IMR-90 (cell line): ENCODE data around the gene GPATCH8. TPM values are rescaled to one million over a fixed set of nuclear protein-coding genes. Genes with fewer than 3 reads are reported as not detected.

Source experiments
- ATAC-seq: fragments of 200-7000 bp; cut with Tn5 transposase; 2 replicates; pipeline ENCODE4 v1.9.1; 2020; ENCODE audit warnings: low read depth, mild to moderate bottlenecking, moderate library complexity
- BruUV-seq: library from RNA; stranded (reverse); fragments of 400-500 nt; replicated peaks from 2 replicates; lab custom pipeline; 2021; lab: Mats Ljungman, UMichigan
- CTCF ChIA-PET: fragments of 300-600 bp; formaldehyde crosslinking; extraction: SDS; loops from one replicate; lab custom pipeline; 2021; ENCODE audit warnings: antibody characterized with exemption; lab: Yijun Ruan, JAX
- POLR2A ChIA-PET: fragments of 300-600 bp; sonication (Branson Sonifier 250); formaldehyde crosslinking; loops from one replicate; lab custom pipeline; 2022; ENCODE audit warnings: antibody characterized with exemption; ENCODE audit not compliant: unreplicated experiment; lab: Charles Lee
- DNase-seq: peaks from one replicate; pipeline ENCODE4 v3.0.0; 2013
- H2AFZ ChIP-seq: replicated peaks from 2 replicates; pipeline ENCODE3; 2013; ENCODE audit warnings: low read length, mild to moderate bottlenecking; ENCODE audit not compliant: poor library complexity
- H2AK5ac ChIP-seq: 2 replicates; pipeline ENCODE4 v1.6.1; 2013; ENCODE audit warnings: low read depth, low read length, inconsistent platforms
- H2AK9ac ChIP-seq: replicated peaks from 2 replicates; pipeline ENCODE3; 2013; ENCODE audit warnings: mild to moderate bottlenecking, low read depth, low read length, moderate library complexity; ENCODE audit not compliant: poor library complexity
- H2BK120ac ChIP-seq: 2 replicates; pipeline ENCODE4 v1.6.1; 2013; ENCODE audit warnings: low read depth, low read length, inconsistent platforms
- H2BK15ac ChIP-seq: 3 replicates; pipeline ENCODE4 v1.6.1; 2013; ENCODE audit warnings: low read depth, low read length, inconsistent platforms
- H2BK20ac ChIP-seq: 2 replicates; pipeline ENCODE4 v1.6.1; 2013; ENCODE audit warnings: low read depth, mild to moderate bottlenecking, inconsistent platforms, low read length, moderate library complexity
- H2BK5ac ChIP-seq: 2 replicates; pipeline ENCODE4 v1.6.1; 2013; ENCODE audit warnings: mild to moderate bottlenecking, low read depth, low read length, inconsistent platforms; ENCODE audit not compliant: poor library complexity, severe bottlenecking
- H3K14ac ChIP-seq: replicated peaks from 2 replicates; pipeline ENCODE4 v1.6.1; 2013; ENCODE audit warnings: low read depth, low read length, inconsistent platforms
- H3K18ac ChIP-seq: 2 replicates; pipeline ENCODE4 v1.6.1; 2013; ENCODE audit warnings: low read depth, low read length, control low read depth
- H3K23ac ChIP-seq: 2 replicates; pipeline ENCODE4 v1.6.1; 2013; ENCODE audit warnings: low read depth, low read length, inconsistent platforms
- H3K27ac ChIP-seq: 2 replicates; pipeline ENCODE4 v1.5.1; 2013; ENCODE audit warnings: mild to moderate bottlenecking, control low read depth, low read length; ENCODE audit not compliant: insufficient read depth
- H3K27me3 ChIP-seq: 2 replicates; pipeline ENCODE4 v1.6.1; 2013; ENCODE audit warnings: low read length; ENCODE audit not compliant: control insufficient read depth, insufficient read depth
- H3K36me3 ChIP-seq: 2 replicates; pipeline ENCODE4 v1.6.1; 2013; ENCODE audit warnings: low read length, mixed read lengths; ENCODE audit not compliant: control insufficient read depth, insufficient read depth
- H3K4ac ChIP-seq: 2 replicates; pipeline ENCODE4 v1.6.1; 2013; ENCODE audit warnings: low read depth, low read length, inconsistent platforms
- H3K4me1 ChIP-seq: 2 replicates; pipeline ENCODE4 v1.6.1; 2013; ENCODE audit warnings: low read length, mixed read lengths; ENCODE audit not compliant: control insufficient read depth, insufficient read depth
- H3K4me2 ChIP-seq: 2 replicates; pipeline ENCODE4 v1.6.1; 2013; ENCODE audit warnings: low read depth, mild to moderate bottlenecking, control low read depth, low read length, moderate library complexity
- H3K4me3 ChIP-seq: 2 replicates; pipeline ENCODE4 v1.5.1; 2013; ENCODE audit warnings: low read depth, mild to moderate bottlenecking, control low read depth, low read length, moderate library complexity; ENCODE audit not compliant: insufficient read depth
- H3K56ac ChIP-seq: 2 replicates; pipeline ENCODE4 v1.6.1; 2013; ENCODE audit warnings: low read length, inconsistent platforms; ENCODE audit not compliant: insufficient read depth; ENCODE audit errors: extremely low read depth
- H3K79me1 ChIP-seq, 2 experiments: 2 replicates each; pipeline ENCODE4 v1.6.1; 2013; ENCODE audit warnings: low read length in 2 of 2, inconsistent platforms in 1 of 2, low read depth in 1 of 2
- H3K9ac ChIP-seq: 2 replicates; pipeline ENCODE4 v1.6.1; 2013; ENCODE audit warnings: low read depth, low read length, control low read depth
- H3K9me1 ChIP-seq: 2 replicates; pipeline ENCODE4 v1.6.1; 2013; ENCODE audit warnings: low read length, inconsistent platforms; ENCODE audit not compliant: insufficient read depth
- H3K9me3 ChIP-seq: 2 replicates; pipeline ENCODE4 v1.6.1; 2013; ENCODE audit warnings: low read length; ENCODE audit not compliant: control insufficient read depth, insufficient read depth
- H4K20me1 ChIP-seq: 2 replicates; pipeline ENCODE4 v1.6.1; 2013; ENCODE audit warnings: low read length, inconsistent platforms; ENCODE audit not compliant: insufficient read depth
- H4K5ac ChIP-seq: 2 replicates; pipeline ENCODE4 v1.6.1; 2013; ENCODE audit warnings: mild to moderate bottlenecking, low read depth, low read length, control low read depth
- H4K8ac ChIP-seq, 2 experiments: 2 replicates each; pipeline ENCODE4 v1.6.1; 2013; ENCODE audit warnings: low read depth in 2 of 2, low read length in 2 of 2, control low read depth in 1 of 2, inconsistent platforms in 1 of 2
- H4K91ac ChIP-seq: 2 replicates; pipeline ENCODE4 v1.6.1; 2013; ENCODE audit warnings: low read depth, low read length, inconsistent platforms; ENCODE audit not compliant: insufficient read depth
- CHD1 ChIP-seq: IDR thresholded peaks from 2 replicates; pipeline ENCODE4 v1.6.1; 2012; ENCODE audit warnings: low read depth, low read length, improper control_type of control experiment
- MAZ ChIP-seq: IDR thresholded peaks from 2 replicates; pipeline ENCODE4 v1.6.1; 2012; ENCODE audit warnings: low read depth, mild to moderate bottlenecking, low read length, improper control_type of control experiment, moderate library complexity, borderline replicate concordance
- RCOR1 ChIP-seq: IDR thresholded peaks from 2 replicates; pipeline ENCODE4 v1.6.1; 2012; ENCODE audit warnings: mild to moderate bottlenecking, low read length, improper control_type of control experiment; ENCODE audit not compliant: insufficient replicate concordance
- RFX5 ChIP-seq: IDR thresholded peaks from 2 replicates; pipeline ENCODE4 v1.8.0; 2012; ENCODE audit warnings: low read depth, mild to moderate bottlenecking, low read length, moderate library complexity
- USF2 ChIP-seq: fragments of 150-350 bp; IDR thresholded peaks from 2 replicates; pipeline ENCODE4 v1.6.1; 2017; ENCODE audit warnings: mild to moderate bottlenecking, antibody characterized with exemption, low read length, low read depth
- WGBS, 2 experiments: methylation state at CpG; one replicate each; pipeline versions ENCODE4 v1.1.5 to v1.1.7; 2013; ENCODE audit warnings: missing lambda C conversion rate in 2 of 2; ENCODE audit not compliant: insufficient read length in 1 of 2; ENCODE audit errors: extremely low coverage in 2 of 2; 5-methylcytosine and 5-hydroxymethylcytosine counted together
- dilution Hi-C: fragments of 300-500 bp; cut with HindIII; formaldehyde crosslinking; loops from one replicate; pipeline ENCODE4 v1.14.3; 2018; ENCODE audit warnings: low sequenced_read_pairs; ENCODE audit not compliant: unreplicated experiment
- in situ Hi-C: fragments of 300-500 bp; cut with MboI; formaldehyde crosslinking; loops from 3 replicates; pipeline ENCODE4 v1.14.3; 2019; ENCODE audit warnings: low sequenced_read_pairs, inconsistent platforms, mixed read lengths
- intact Hi-C: fragments of 100-400 bp; cut with micrococcal nuclease; formaldehyde crosslinking; loops from 2 replicates; pipeline ENCODE4 v1.10.0; 2022
- polyA plus RNA-seq, 3 experiments: library from polyadenylated mRNA; depleted of rRNA; stranded (reverse); fragments of >200 nt; gene quantifications; 2 replicates each; pipeline ENCODE4 v1.2.3, GENCODE V29; 2012; ENCODE audit warnings: low replicate concordance in 1 of 3
- total RNA-seq: library from RNA; depleted of rRNA; stranded (reverse); fragments of >200 nt; gene quantifications from 2 replicates; pipeline ENCODE4 v1.2.3, GENCODE V29; 2012

Gene GPATCH8
- total and polyA plus RNA-seq, 2 of the 4 experiments (the other 2 are of a cell fraction): 8.8 to 13.2 TPM

- Histone ChIP-seq H3K4ac (no peak overlapping the region), H4K8ac (no peak overlapping the region), H3K79me1 (peaks cover 0 to 6% of the 10 kb centered on the region in 2 experiments; a peak in 1 of 4 replicates), H3K18ac (no peak overlapping the region), H3K9me1 (no peaks in the 10 kb centered on the region), H4K20me1 (peaks cover 8% of the 10 kb centered on the region; the same call in 1 of the 2 replicates), H4K91ac (no peak overlapping the region), H2AFZ (peak overlapping the region; percentile 32), H3K4me1 (no peaks in the 10 kb centered on the region), H3K36me3 (peaks cover 39% of the 10 kb centered on the region), H3K14ac (no peak overlapping the region), H3K4me2 (no peak overlapping the region), H3K4me3 (no peak overlapping the region), H2BK15ac (no peak overlapping the region), H3K9ac (no peak overlapping the region), H2AK5ac (no peak overlapping the region), H3K27me3 (no peaks in the 10 kb centered on the region), H3K56ac (no peak overlapping the region), H3K27ac (no peak overlapping the region), H3K23ac (no peak overlapping the region), H2BK5ac (no peak overlapping the region), H2AK9ac (no peak overlapping the region), H2BK20ac (no peak overlapping the region), H2BK120ac (no peak overlapping the region), H3K9me3 (no peaks in the 10 kb centered on the region), H4K5ac (no peak overlapping the region)
- no TSS peak for BruUV-seq
- in situ Hi-C loops: no loop called here
- ATAC-seq: no peak
- 80% methylated on average over 43 of the region's 77 CpGs; no CpG with 5 or more reads in 1 of the 2 experiments for WGBS, 2 experiments
- no peak for TF ChIP-seq MAZ
- TF ChIP-seq RFX5: no peak
- TF ChIP-seq RCOR1: no peak
- no peak for TF ChIP-seq CHD1
- TF ChIP-seq USF2: no peak
- CTCF ChIA-PET: interaction anchor here (0.5 kb wide), 1 partner anchor 333 kb away, joined by 4 read pairs; no protein-coding TSS in a partner anchor
- intact Hi-C loops: no loop called here
- POLR2A ChIA-PET: no interaction called here
- dilution Hi-C loops: no loop called here
- no peak for DNase-seq
Observed at GRCh38 chr17:44354582-44355561, 148.3 kb downstream of the GPATCH8 start.
